ENCODE results near the gene ZNF333.

GRCh38 chr19:14735915-14736314 is 46.1 kb downstream of the ZNF333 start:
- no peak for TF ChIP-seq POLR2A (IDR thresholded peaks at IDR 0.05)
- no peak for TF ChIP-seq CTCF (IDR thresholded peaks at IDR 0.05)

Measured in uterus (tissue), 2 donors.